ENCODE measurements around the gene SLC25A41.
A peak's percentile ranks its signal among the peaks of the same experiment; 100 is the strongest.
"Not testable (repeated sequence)": the region's sequence is repeated elsewhere in the genome, so short reads cannot be mapped to it uniquely, and the experiment has no call there.

Gene SLC25A41

GRCh38 chr19:6452899-6453298 is 19.3 kb upstream of the SLC25A41 start:
- CTCF ChIA-PET = no interaction called here
- DNase-seq = no peak
- H3K9me3 Mint-ChIP-seq = peaks cover 29% of the 10 kb centered on the region
- no peak overlapping the region for H3K27ac Mint-ChIP-seq
- H3K27me3 Mint-ChIP-seq = no peaks in the 10 kb centered on the region
- H3K4me1 Mint-ChIP-seq = peaks cover under 1% of the 10 kb centered on the region
- H3K4me3 Mint-ChIP-seq = no peak overlapping the region
- peaks cover 51% of the 10 kb centered on the region for H3K36me3 Mint-ChIP-seq

GRCh38 chr19:6452223-6452614 is 18.7 kb upstream of the SLC25A41 start:
- H3K4me3 Mint-ChIP-seq = no peak overlapping the region
- peaks cover 48% of the 10 kb centered on the region for H3K36me3 Mint-ChIP-seq
- H3K4me1 Mint-ChIP-seq = no peaks in the 10 kb centered on the region
- peaks cover 29% of the 10 kb centered on the region for H3K9me3 Mint-ChIP-seq
- no peak overlapping the region for H3K27ac Mint-ChIP-seq
- DNase-seq = no peak
- no peaks in the 10 kb centered on the region for H3K27me3 Mint-ChIP-seq
- CTCF ChIA-PET = no interaction called here

GRCh38 chr19:6451583-6452222 is 18.1 kb upstream of the SLC25A41 start:
- CTCF ChIA-PET = no interaction called here
- DNase-seq = no peak
- Mint-ChIP-seq H3K27ac (no peak overlapping the region), H3K27me3 (no peaks in the 10 kb centered on the region), H3K36me3 (peaks cover 46% of the 10 kb centered on the region), H3K9me3 (peaks cover 29% of the 10 kb centered on the region), H3K4me1 (no peaks in the 10 kb centered on the region), H3K4me3 (no peak overlapping the region)

DNA sequence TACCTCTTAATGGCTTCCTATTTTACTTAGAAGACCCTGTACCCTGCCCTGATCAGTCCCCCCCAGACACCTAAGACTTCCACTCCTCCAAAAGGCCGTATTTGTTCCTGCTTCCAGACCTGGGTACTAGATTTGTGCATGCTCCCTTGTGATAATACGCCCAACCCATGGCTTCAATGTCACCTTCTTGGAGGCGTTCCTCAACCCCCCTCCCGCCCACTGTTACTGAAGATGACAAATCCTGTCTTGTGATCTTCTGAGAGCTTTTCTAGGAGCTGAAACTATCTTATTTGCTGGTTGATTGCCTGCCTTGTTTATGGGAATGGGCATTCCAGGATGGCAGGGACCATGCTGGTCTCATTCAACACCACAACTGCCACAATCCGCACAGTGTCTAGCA is 16.6 kb upstream of the SLC25A41 start:
- no peak overlapping the region for H3K4me3 Mint-ChIP-seq
- H3K27me3 Mint-ChIP-seq = no peaks in the 10 kb centered on the region
- no peaks in the 10 kb centered on the region for H3K4me1 Mint-ChIP-seq
- peaks cover 21% of the 10 kb centered on the region for H3K9me3 Mint-ChIP-seq
- H3K36me3 Mint-ChIP-seq = peaks cover 38% of the 10 kb centered on the region
- no peak for DNase-seq
- CTCF ChIA-PET = no interaction called here
- H3K27ac Mint-ChIP-seq = no peak overlapping the region

DNA sequence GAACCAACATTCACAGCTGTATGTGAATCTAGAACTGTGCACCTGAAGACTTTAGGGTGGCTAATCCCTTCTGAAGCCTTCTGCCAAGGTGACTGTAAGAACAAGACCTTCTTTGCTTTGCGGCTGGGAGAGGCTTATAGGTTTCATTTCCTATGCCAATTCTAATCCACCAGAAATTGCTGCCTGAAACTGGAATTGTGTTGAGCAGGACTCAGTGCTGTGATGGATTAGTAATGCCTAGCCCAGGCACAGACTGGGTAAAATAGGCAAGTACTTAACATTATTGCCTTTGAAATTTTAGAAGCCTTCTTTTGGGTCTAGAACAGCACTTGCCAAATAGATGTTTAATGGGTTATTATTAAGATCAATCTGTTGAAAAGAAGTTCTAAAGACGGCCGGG is 14.5 kb upstream of the SLC25A41 start:
- Mint-ChIP-seq H3K4me3 (no peak overlapping the region), H3K27me3 (no peaks in the 10 kb centered on the region), H3K27ac (no peak overlapping the region), H3K36me3 (peaks cover 20% of the 10 kb centered on the region), H3K4me1 (no peaks in the 10 kb centered on the region), H3K9me3 (peaks cover 4% of the 10 kb centered on the region)
- no peak for DNase-seq
- CTCF ChIA-PET = no interaction called here

GRCh38 chr19:6446452-6446851 is 12.9 kb upstream of the SLC25A41 start:
- no peaks in the 10 kb centered on the region for H3K4me1 Mint-ChIP-seq
- H3K4me3 Mint-ChIP-seq = no peak overlapping the region
- H3K9me3 Mint-ChIP-seq = no peaks in the 10 kb centered on the region
- no peaks in the 10 kb centered on the region for H3K27me3 Mint-ChIP-seq
- no peak for DNase-seq
- H3K27ac Mint-ChIP-seq = no peak overlapping the region
- H3K36me3 Mint-ChIP-seq = peaks cover 9% of the 10 kb centered on the region
- CTCF ChIA-PET = interaction anchor here (0.8 kb wide), 1 partner anchor 70 kb away, joined by 4 read pairs; no protein-coding TSS in a partner anchor

DNA sequence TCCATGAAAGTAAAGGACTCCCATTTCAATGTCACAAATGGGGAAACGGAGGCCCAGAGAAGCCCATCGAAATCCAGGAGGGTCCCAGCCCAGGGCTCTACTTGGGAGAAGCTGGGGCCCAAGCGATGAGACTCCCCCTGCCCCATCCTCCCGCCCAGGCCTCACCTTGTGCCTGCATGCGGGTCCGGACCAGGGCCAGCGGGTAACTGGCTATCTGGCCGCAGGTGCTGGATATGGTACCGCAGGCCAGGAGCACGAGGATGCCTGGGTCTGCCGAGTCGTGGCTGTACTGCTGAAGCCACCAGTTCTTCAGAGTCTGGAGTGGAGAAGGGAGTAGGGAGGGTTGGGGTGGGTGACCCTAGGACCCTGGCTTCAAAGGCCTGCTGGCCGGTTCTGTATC is 10.4 kb upstream of the SLC25A41 start:
- Mint-ChIP-seq H3K27ac (no peak overlapping the region), H3K4me3 (no peak overlapping the region), H3K36me3 (peaks cover 4% of the 10 kb centered on the region), H3K27me3 (no peaks in the 10 kb centered on the region), H3K4me1 (no peaks in the 10 kb centered on the region), H3K9me3 (no peaks in the 10 kb centered on the region)
- CTCF ChIA-PET = no interaction called here
- DNase-seq = no peak

GRCh38 chr19:6442087-6442688 is 8.6 kb upstream of the SLC25A41 start:
- H3K4me3 Mint-ChIP-seq = no peak overlapping the region
- no peaks in the 10 kb centered on the region for H3K9me3 Mint-ChIP-seq
- no peak overlapping the region for H3K27ac Mint-ChIP-seq
- H3K27me3 Mint-ChIP-seq = no peaks in the 10 kb centered on the region
- H3K36me3 Mint-ChIP-seq = peaks cover 4% of the 10 kb centered on the region
- CTCF ChIA-PET = no interaction called here
- DNase-seq = no peak
- H3K4me1 Mint-ChIP-seq = no peaks in the 10 kb centered on the region

- CTCF ChIA-PET = no interaction called here
- H3K27me3 Mint-ChIP-seq = no peaks in the 10 kb centered on the region
- no peaks in the 10 kb centered on the region for H3K9me3 Mint-ChIP-seq
- H3K4me3 Mint-ChIP-seq = no peak overlapping the region
- DNase-seq = no peak
- H3K36me3 Mint-ChIP-seq = no peaks in the 10 kb centered on the region
- no peaks in the 10 kb centered on the region for H3K4me1 Mint-ChIP-seq
- H3K27ac Mint-ChIP-seq = no peak overlapping the region
Measured at GRCh38 chr19:6440905-6441304, 7.3 kb upstream of the SLC25A41 start.

GRCh38 chr19:6439743-6440142 is 6.2 kb upstream of the SLC25A41 start:
- CTCF ChIA-PET = no interaction called here
- Mint-ChIP-seq H3K27me3 (no peaks in the 10 kb centered on the region), H3K9me3 (no peaks in the 10 kb centered on the region), H3K4me3 (no peak overlapping the region), H3K27ac (no peak overlapping the region), H3K36me3 (no peaks in the 10 kb centered on the region), H3K4me1 (no peaks in the 10 kb centered on the region)
- no peak for DNase-seq

DNA sequence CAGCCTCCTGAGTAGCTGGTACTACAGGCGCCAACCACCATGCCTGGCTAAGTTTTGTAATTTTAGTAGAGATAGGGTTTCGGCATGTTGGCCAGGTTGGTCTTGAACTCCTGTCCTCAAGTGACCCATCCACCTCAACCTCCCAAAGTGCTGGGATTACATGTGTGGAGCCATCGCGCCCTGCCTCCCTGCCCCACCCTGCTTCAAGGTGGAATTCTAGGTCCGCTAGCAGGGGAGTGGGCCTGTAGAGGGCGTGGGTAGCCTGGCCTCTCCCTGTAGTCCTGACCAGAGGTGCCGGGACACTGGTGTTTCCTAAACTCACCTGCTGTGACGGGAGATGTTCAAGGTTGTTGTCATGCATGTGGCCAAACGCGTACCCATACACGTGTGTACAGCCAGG is 398 bp downstream of the SLC25A41 start:
- H3K27me3 Mint-ChIP-seq = peaks cover 19% of the 10 kb centered on the region
- no peak overlapping the region for H3K27ac Mint-ChIP-seq
- DNase-seq = no peak
- H3K36me3 Mint-ChIP-seq = no peaks in the 10 kb centered on the region
- H3K4me1 Mint-ChIP-seq = peaks cover 8% of the 10 kb centered on the region
- CTCF ChIA-PET = no interaction called here
- no peaks in the 10 kb centered on the region for H3K9me3 Mint-ChIP-seq
- H3K4me3 Mint-ChIP-seq = no peak overlapping the region

- CTCF ChIA-PET = interaction anchor here (1.4 kb wide), 1 partner anchor 213 kb away, joined by 3 read pairs; no protein-coding TSS in a partner anchor
- Mint-ChIP-seq H3K36me3 (no peaks in the 10 kb centered on the region), H3K4me1 (peaks cover 8% of the 10 kb centered on the region), H3K9me3 (no peaks in the 10 kb centered on the region), H3K27ac (no peak overlapping the region), H3K4me3 (no peak overlapping the region), H3K27me3 (peaks cover 19% of the 10 kb centered on the region)
- no peak for DNase-seq
Measured at GRCh38 chr19:6431891-6432290, 1.7 kb downstream of the SLC25A41 start.

DNA sequence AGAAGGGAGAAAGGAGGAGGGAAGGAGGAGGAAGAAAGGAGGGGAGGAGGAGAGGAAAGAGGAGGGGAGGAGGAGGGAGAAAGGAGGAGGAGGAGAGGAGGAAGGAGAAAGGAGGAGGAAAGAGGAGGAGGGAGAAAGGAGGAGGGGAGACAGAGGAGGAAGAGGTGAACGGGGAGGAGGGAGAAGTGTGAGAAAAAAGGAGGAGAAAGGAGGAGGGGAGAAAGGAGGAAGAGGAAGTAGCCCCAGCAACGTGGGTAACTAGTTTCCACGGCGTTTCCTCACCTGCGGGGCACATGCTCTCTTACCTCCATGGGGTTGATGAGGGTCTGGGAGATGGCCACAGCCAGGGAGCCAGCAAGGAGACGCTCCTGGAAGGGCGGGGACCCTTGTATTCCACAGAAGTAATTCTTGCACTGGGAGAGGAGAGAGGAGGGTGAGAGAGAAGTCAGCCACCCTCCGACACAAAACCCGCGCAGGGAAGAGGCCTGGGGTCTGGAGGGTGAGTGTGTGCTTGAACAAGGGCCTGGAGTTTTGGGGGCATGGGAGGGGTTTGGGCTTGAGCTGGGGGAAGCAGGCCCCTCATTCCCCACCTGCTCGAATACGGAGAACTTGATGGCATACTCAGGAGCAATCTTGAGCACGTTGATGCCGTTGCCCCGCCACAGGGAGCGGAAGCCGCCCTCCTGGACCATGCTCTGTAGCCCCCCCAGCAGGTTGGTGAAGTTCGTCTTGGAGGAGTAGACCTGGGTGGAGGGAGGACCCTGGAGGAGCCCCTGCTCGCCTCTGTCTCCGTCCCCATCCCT is 3.9 kb downstream of the SLC25A41 start:
- H3K27ac Mint-ChIP-seq = no peak overlapping the region
- no peak for DNase-seq
- H3K4me1 Mint-ChIP-seq = peaks cover 23% of the 10 kb centered on the region
- H3K4me3 Mint-ChIP-seq = peak overlapping the region; percentile 30
- CTCF ChIA-PET = no interaction called here
- H3K36me3 Mint-ChIP-seq = no peaks in the 10 kb centered on the region
- peaks cover 19% of the 10 kb centered on the region for H3K27me3 Mint-ChIP-seq
- H3K9me3 Mint-ChIP-seq = peaks cover 3% of the 10 kb centered on the region

GRCh38 chr19:6428692-6429418 is 4.7 kb downstream of the SLC25A41 start:
- Mint-ChIP-seq H3K4me1 (peaks cover 23% of the 10 kb centered on the region), H3K27me3 (peaks cover 19% of the 10 kb centered on the region)
- CTCF ChIA-PET, H3K4me3 Mint-ChIP-seq, H3K9me3 Mint-ChIP-seq, H3K36me3 Mint-ChIP-seq, DNase-seq, H3K27ac Mint-ChIP-seq: not testable (repeated sequence)

All from activated naive CD4-positive, alpha-beta T cell treated with anti-CD3 and anti-CD28 coated beads, Interleukin-2, amount 10 ng/mL, durations not matched to agents 7 days and 5 days (primary cell).